H1 (cell line): ENCODE results near the gene ING1. TPM values are rescaled to one million over a fixed set of nuclear protein-coding genes. Genes with fewer than 3 reads are reported as not detected.

Source experiments
- CTCF ChIA-PET: fragments of 300-600 bp; sonication (Branson Sonifier 250); formaldehyde crosslinking; loops from one replicate; lab custom pipeline; 2021; ENCODE audit not compliant: partially characterized antibody; lab: Charles Lee
- POLR2A ChIA-PET: fragments of 300-600 bp; sonication (Branson Sonifier 250); formaldehyde crosslinking; loops from one replicate; lab custom pipeline; 2021; ENCODE audit warnings: inconsistent platforms; ENCODE audit not compliant: partially characterized antibody; lab: Charles Lee
- DNase-seq, 2 experiments: peaks; one replicate each; pipeline versions ENCODE4 v3.0.0 to v3.0.0-alpha.2; 2010 to 2022; ENCODE audit warnings: low spot score in 2 of 2, low read depth in 1 of 2, mixed read lengths in 1 of 2
- FAIRE-seq: peaks from 2 replicates; lab custom pipeline; 2011; peaks lifted over from hg19 to GRCh38; lab: Jason Lieb, UNC
- H2AFZ ChIP-seq: 2 replicates; pipeline ENCODE4 v1.8.1; 2012; ENCODE audit warnings: low read length, inconsistent platforms
- H2AK5ac ChIP-seq: 2 replicates; pipeline ENCODE4 v1.6.1; 2013; ENCODE audit warnings: low read depth, low read length
- H2BK120ac ChIP-seq: replicated peaks from 2 replicates; pipeline ENCODE3; 2013; ENCODE audit warnings: low read depth, low read length, inconsistent platforms
- H2BK12ac ChIP-seq: 2 replicates; pipeline ENCODE4 v1.6.1; 2013; ENCODE audit warnings: low read depth, low read length
- H2BK15ac ChIP-seq: 2 replicates; pipeline ENCODE4 v1.6.1; 2013; ENCODE audit warnings: low read length
- H2BK20ac ChIP-seq: 2 replicates; pipeline ENCODE4 v1.6.1; 2013; ENCODE audit warnings: low read length
- H2BK5ac ChIP-seq: 2 replicates; pipeline ENCODE4 v1.6.1; 2013; ENCODE audit warnings: low read depth, low read length
- H3K14ac ChIP-seq: 2 replicates; pipeline ENCODE4 v1.6.1; 2013; ENCODE audit warnings: inconsistent platforms; ENCODE audit not compliant: insufficient read length
- H3K18ac ChIP-seq: 2 replicates; pipeline ENCODE4 v1.6.1; 2013; ENCODE audit warnings: low read length; ENCODE audit errors: extremely low read depth
- H3K23ac ChIP-seq: 2 replicates; pipeline ENCODE4 v1.6.1; 2013; ENCODE audit warnings: inconsistent platforms; ENCODE audit not compliant: insufficient read length
- H3K23me2 ChIP-seq: 2 replicates; pipeline ENCODE4 v1.6.1; 2013; ENCODE audit warnings: low read depth, low read length
- H3K27ac ChIP-seq: 2 replicates; pipeline ENCODE4 v1.6.1; 2011; ENCODE audit warnings: low read depth, low read length, inconsistent platforms
- H3K27me3 ChIP-seq, 4 experiments: replicated peaks in 1 of 4; 1 replicate in 1 of 4; 2 replicates in 3 of 4; pipeline versions ENCODE4 v1.6.1 to v1.8.1; 2011 to 2013; ENCODE audit warnings: low read length in 3 of 4, mild to moderate bottlenecking in 3 of 4, inconsistent platforms in 2 of 4, mixed read lengths in 2 of 4, moderate library complexity in 1 of 4; ENCODE audit not compliant: control insufficient read depth in 3 of 4, insufficient read depth in 3 of 4; ENCODE audit errors: extremely low read depth in 1 of 4
- H3K36me3 ChIP-seq, 4 experiments: 2 replicates each; pipeline versions ENCODE4 v1.6.1 to v1.8.1; 2011 to 2013; ENCODE audit warnings: mild to moderate bottlenecking in 4 of 4, low read length in 3 of 4, moderate library complexity in 2 of 4, control low read depth in 1 of 4, inconsistent platforms in 1 of 4; ENCODE audit not compliant: insufficient read depth in 4 of 4, control insufficient read depth in 2 of 4
- H3K4ac ChIP-seq: replicated peaks from 2 replicates; pipeline ENCODE3; 2013; ENCODE audit warnings: low read length, low read depth, mixed read lengths, inconsistent platforms; ENCODE audit not compliant: insufficient read length
- H3K4me1 ChIP-seq, 4 experiments: replicated peaks in 1 of 4; 1 replicate in 1 of 4; 2 replicates in 3 of 4; pipeline versions ENCODE4 v1.6.1 to v1.8.1; 2011 to 2013; ENCODE audit warnings: low read length in 3 of 4, inconsistent platforms in 2 of 4, mixed read lengths in 1 of 4; ENCODE audit not compliant: insufficient read depth in 4 of 4, control insufficient read depth in 3 of 4
- H3K4me2 ChIP-seq, 2 experiments: 2 replicates each; pipeline versions ENCODE4 v1.6.1 to v1.8.1; 2011 to 2013; ENCODE audit warnings: low read depth in 2 of 2, low read length in 2 of 2, control low read depth in 1 of 2, inconsistent platforms in 1 of 2, mild to moderate bottlenecking in 1 of 2; ENCODE audit not compliant: insufficient read depth in 1 of 2
- H3K4me3 ChIP-seq, 4 experiments: fragments of 200-600, 300-600 bp in 1 of 4; sonication (generic), shearing (Covaris generic), sonication (Bioruptor Twin) in 1 of 4; 2 replicates each; pipeline versions ENCODE4 v1.5.1 to v1.8.1; 2011 to 2016; ENCODE audit warnings: low read length in 4 of 4, low read depth in 3 of 4, control low read depth in 2 of 4, inconsistent platforms in 2 of 4, mild to moderate bottlenecking in 2 of 4, mixed read lengths in 1 of 4, moderate library complexity in 1 of 4; ENCODE audit not compliant: insufficient read depth in 2 of 4; ENCODE audit errors: extremely low read depth in 1 of 4
- H3K56ac ChIP-seq: replicated peaks from 2 replicates; pipeline ENCODE3; 2013; ENCODE audit warnings: low read depth, mild to moderate bottlenecking, mixed read lengths, low read length, inconsistent platforms; ENCODE audit not compliant: insufficient read length
- H3K79me1 ChIP-seq: 2 replicates; pipeline ENCODE4 v1.6.1; 2013; ENCODE audit warnings: low read depth, low read length, control low read depth
- H3K79me2 ChIP-seq, 2 experiments: 2 replicates each; pipeline versions ENCODE4 v1.6.1 to v1.8.1; 2012 to 2013; ENCODE audit warnings: low read length in 2 of 2, mild to moderate bottlenecking in 2 of 2, inconsistent platforms in 1 of 2; ENCODE audit not compliant: insufficient read depth in 2 of 2, control insufficient read depth in 1 of 2
- H3K9ac ChIP-seq, 4 experiments: replicated peaks in 1 of 4; 1 replicate in 1 of 4; 2 replicates in 3 of 4; pipeline versions ENCODE4 v1.6.1 to v1.8.1; 2011 to 2013; ENCODE audit warnings: low read depth in 3 of 4, low read length in 3 of 4, control low read depth in 2 of 4, mild to moderate bottlenecking in 2 of 4, moderate library complexity in 2 of 4, inconsistent platforms in 1 of 4; ENCODE audit errors: extremely low read depth in 1 of 4
- H3K9me3 ChIP-seq, 2 experiments: 2 replicates each; pipeline versions ENCODE4 v1.6.1 to v1.8.1; 2012 to 2013; ENCODE audit warnings: mild to moderate bottlenecking in 2 of 2, moderate library complexity in 2 of 2, control low read depth in 1 of 2, inconsistent platforms in 1 of 2, low read depth in 1 of 2, low read length in 1 of 2, mixed read lengths in 1 of 2; ENCODE audit not compliant: insufficient read depth in 2 of 2
- H4K20me1 ChIP-seq, 2 experiments: replicated peaks in 1 of 2; 2 replicates each; pipeline versions ENCODE3 to v1.8.1; 2011 to 2013; ENCODE audit warnings: inconsistent platforms in 2 of 2, low read length in 2 of 2, mild to moderate bottlenecking in 1 of 2; ENCODE audit not compliant: insufficient read depth in 2 of 2, control insufficient read depth in 1 of 2
- H4K5ac ChIP-seq: 2 replicates; pipeline ENCODE4 v1.6.1; 2013; ENCODE audit warnings: low read length, low read depth, mixed read lengths, inconsistent platforms; ENCODE audit not compliant: insufficient read length
- H4K8ac ChIP-seq: 2 replicates; pipeline ENCODE4 v1.8.0; 2013; ENCODE audit warnings: mild to moderate bottlenecking, moderate library complexity, low read length, inconsistent platforms; ENCODE audit not compliant: insufficient read depth; ENCODE audit errors: extremely low read depth
- H4K91ac ChIP-seq: replicated peaks from 2 replicates; pipeline ENCODE3; 2013; ENCODE audit warnings: low read length, mixed read lengths, inconsistent platforms; ENCODE audit not compliant: insufficient read length
- CREB1 ChIP-seq: IDR thresholded peaks from 2 replicates; pipeline ENCODE4 v1.6.1; 2012; ENCODE audit warnings: inconsistent platforms
- CTCF ChIP-seq, 3 experiments: IDR thresholded peaks; 1 replicate in 2 of 3; 2 replicates in 1 of 3; pipeline versions ENCODE4 v1.5.1 to v1.6.1; 2011; ENCODE audit warnings: low read length in 3 of 3, mild to moderate bottlenecking in 3 of 3, inconsistent platforms in 2 of 3, low read depth in 1 of 3, moderate library complexity in 1 of 3; ENCODE audit not compliant: insufficient read depth in 1 of 3; ENCODE audit errors: control extremely low read depth in 1 of 3
- HDAC2 ChIP-seq, 2 experiments: fragments of 300-600 bp in 1 of 2; sonication (generic) in 1 of 2; IDR thresholded peaks; 2 replicates each; pipeline ENCODE4 v1.6.1; 2011 to 2012; ENCODE audit warnings: low read depth in 2 of 2, low read length in 2 of 2, mild to moderate bottlenecking in 2 of 2, moderate library complexity in 2 of 2, borderline replicate concordance in 1 of 2, inconsistent platforms in 1 of 2
- KDM4A ChIP-seq: IDR thresholded peaks from one replicate; pipeline ENCODE4 v1.7.1; 2012; ENCODE audit warnings: low read depth, mild to moderate bottlenecking, moderate library complexity, low read length, inconsistent platforms; ENCODE audit not compliant: severe bottlenecking
- PHF8 ChIP-seq: fragments of 200-600 bp; sonication (generic); conservative IDR thresholded peaks from 2 replicates; pipeline ENCODE4 v1.7.1; 2012; ENCODE audit warnings: low read depth, mild to moderate bottlenecking, inconsistent platforms, low read length, moderate library complexity
- TAF1 ChIP-seq: IDR thresholded peaks from 2 replicates; pipeline ENCODE4 v1.6.1; 2011; ENCODE audit warnings: mild to moderate bottlenecking, low read depth, low read length
- TEAD4 ChIP-seq: IDR thresholded peaks from 2 replicates; pipeline ENCODE4 v1.6.1; 2012; ENCODE audit warnings: low read depth, low read length, inconsistent platforms, mixed read lengths
- WGBS, 2 experiments: shearing (Covaris generic) in 1 of 2; methylation state at CpG; one replicate each; pipeline versions ENCODE4 v1.1.6 to v1.1.7; 2013 to 2015; ENCODE audit warnings: low lambda C conversion rate in 2 of 2, mixed read lengths in 2 of 2, inconsistent platforms in 1 of 2, low coverage in 1 of 2, missing lambda C conversion rate in 1 of 2; ENCODE audit not compliant: insufficient replicate concordance in 2 of 2, insufficient coverage in 1 of 2, insufficient read length in 1 of 2; ENCODE audit errors: extremely low coverage in 1 of 2, missing lambda C conversion rate in 1 of 2; 5-methylcytosine and 5-hydroxymethylcytosine counted together
- polyA plus RNA-seq, 7 experiments: library from polyadenylated mRNA; depleted of rRNA in 3 of 7; stranded (reverse) in 5 of 7; unstranded in 2 of 7; fragments of >200 nt in 5 of 7; fragments of 200-250 nt in 2 of 7; gene quantifications; 1 replicate in 5 of 7; 2 replicates in 1 of 7; 4 replicates in 1 of 7; pipeline versions ENCODE4 v1.2.1 to v1.2.3, GENCODE V29; 2011 to 2013; ENCODE audit warnings: missing spikeins in 2 of 7, mixed read lengths in 2 of 7
- total RNA-seq: library from RNA; stranded (reverse); fragmentation: NEBNext Ultra II Directional; extraction: Animal tissue kit (Norgen Biotek cat#: 25700); gene quantifications from 2 replicates; pipeline ENCODE4 v1.2.1, GENCODE V29; 2021

ING1 gene
- total and polyA plus RNA-seq, 2 of the 8 experiments (the other 6 are each of a cell fraction or from before 2014, with no cell fraction given) = 22.3 to 26.6 TPM

GRCh38 chr13:110713981-110714796 lies 689 bp downstream of the ING1 start:
- FAIRE-seq (no peak), DNase-seq (peak in 1 of 2 experiments; percentile 56)
- H3K14ac ChIP-seq = peak overlapping the region; percentile 99
- H3K79me2 ChIP-seq = peaks cover 27 to 43% of the 10 kb centered on the region in 2 experiments
- H2AFZ ChIP-seq = no peak overlapping the region
- H3K27me3 ChIP-seq = no peaks in the 10 kb centered on the region
- peaks cover 15 to 17% of the 10 kb centered on the region in 2 experiments for H4K20me1 ChIP-seq
- H3K9ac ChIP-seq = peak overlapping the region; percentile 70 to 93 (median 84)
- no peak overlapping the region for H2BK12ac ChIP-seq
- peak overlapping the region; percentile 78 for H3K18ac ChIP-seq
- H3K27ac ChIP-seq = peak overlapping the region; percentile 65
- no peak overlapping the region for H3K4ac ChIP-seq
- H2BK5ac ChIP-seq = peak overlapping the region; percentile 75
- peaks cover 0 to 2% (median 1%) of the 10 kb centered on the region in 4 experiments; a peak in 2 of 7 replicates for H3K4me1 ChIP-seq
- H4K5ac ChIP-seq = peak overlapping the region; percentile 78
- no peak overlapping the region for H2BK20ac ChIP-seq
- no peak overlapping the region for H2BK120ac ChIP-seq
- H4K8ac ChIP-seq = peak overlapping the region; percentile 78
- 0% methylated on average over 31 of the region's 86 CpGs; no CpG with 5 or more reads in 1 of the 2 experiments for WGBS, 2 experiments
- H3K23ac ChIP-seq = no peak overlapping the region
- no peak overlapping the region for H2BK15ac ChIP-seq
- no peak overlapping the region for H2AK5ac ChIP-seq
- peak overlapping the region; percentile 81 to 82 for H3K4me2 ChIP-seq
- TF ChIP-seq TAF1 (0 out of 2 replicates have a peak, but pooled peaks have one; percentile 3), CTCF (IDR thresholded peaks at IDR 0.05; ENCODE audit: control extremely low read depth in 1 of 3, insufficient read depth in 1 of 3, low read depth in 1 of 3, low read length in 3 of 3) (peak in 1 of 3 experiments; percentile 6; a peak in 1 of 4 replicates), KDM4A (peak; percentile 58), CREB1 (no peak), PHF8 (0 out of 2 replicates have a peak, but pooled peaks have one; percentile 3), TEAD4 (no peak), HDAC2 (IDR thresholded peaks at IDR 0.05; ENCODE audit: borderline replicate concordance in 1 of 2, low read depth in 2 of 2, low read length in 2 of 2) (0 out of 4 replicates have a peak, but pooled peaks of 1 of the 2 experiments have one; percentile 6)
- H4K91ac ChIP-seq = peak overlapping the region; percentile 74
- H3K4me3 ChIP-seq = peak overlapping the region; percentile 73 to 98 (median 82)
- ChIA-PET CTCF (interaction anchor here (0.7 kb wide), 1 partner anchor 206 kb away, joined by 3 read pairs; no protein-coding TSS in a partner anchor), POLR2A (interaction anchor here (0.7 to 2.9 kb wide), 20 partner anchors 8 to 395 kb away, joined by 3 to 28 read pairs (median 6); partner anchors contain the start of genes ANKRD10 and CARS2)
- H3K36me3 ChIP-seq = peaks cover 0 to 3% (median under 1%) of the 10 kb centered on the region in 4 experiments; a peak in 3 of 8 replicates
- peaks cover 3% of the 10 kb centered on the region for H3K79me1 ChIP-seq
- peaks cover 15% of the 10 kb centered on the region for H3K23me2 ChIP-seq
- H3K9me3 ChIP-seq = no peaks in the 10 kb centered on the region
- H3K56ac ChIP-seq = peak overlapping the region; percentile 90
